ENCODE results near the gene ARL10. TPM values are rescaled to one million over a fixed set of nuclear protein-coding genes. Genes with fewer than 3 reads are reported as not detected.

Gene ARL10
- total RNA-seq, 1 donor from 2014 or later, result 6.5 TPM

- intact Hi-C loops (cut with micrococcal nuclease), result loop anchor here (1.0 to 10.0 kb wide), 5 partner anchors 27 to 181 kb away; partner anchors contain the start of genes FAF2, HIGD2A, NOP16 and RNF44
Observed at GRCh38 chr5:176361437-176362232, 3.7 kb upstream of the ARL10 start, which contains the start of gene KIAA1191. Gene KIAA1191 (minus strand): TSS chr5:176361764. CDS start chr5:176359508, 2,256 bp downstream.

GRCh38 chr5:176362233-176362490, 3.1 kb upstream of the ARL10 start:
- intact Hi-C loops (cut with micrococcal nuclease), result loop anchor here (5.0 to 10.0 kb wide), 2 partner anchors 85 to 127 kb away; partner anchors contain the start of genes FAF2 and SIMC1

GRCh38 chr5:176364765-176365350, 429 bp upstream of the ARL10 start:
- intact Hi-C loops (cut with micrococcal nuclease), result loop anchor here (1.0 to 10.0 kb wide), 3 partner anchors 24 to 130 kb away; partner anchors contain the start of genes FAF2 and SIMC1

- intact Hi-C loops (cut with micrococcal nuclease), result loop anchor here (10.0 kb wide), 1 partner anchor 132 kb away; the partner anchor contains the start of gene SIMC1
Observed at GRCh38 chr5:176366232-176366894, 1.1 kb downstream of the ARL10 start.

GRCh38 chr5:176368726-176369125, 3.4 kb downstream of the ARL10 start:
- intact Hi-C loops (cut with micrococcal nuclease), result loop anchor here (10.0 kb wide), 1 partner anchor 134 kb away; the partner anchor contains the start of gene SIMC1

GRCh38 chr5:176369934-176370711, 4.8 kb downstream of the ARL10 start:
- intact Hi-C loops (cut with micrococcal nuclease), result loop anchor here (10.0 kb wide), 1 partner anchor 135 kb away; the partner anchor contains the start of gene SIMC1

GRCh38 chr5:176371621-176372539, 6.6 kb downstream of the ARL10 start:
- intact Hi-C loops (cut with micrococcal nuclease), result no loop called here

GRCh38 chr5:176373100-176373818, 8.0 kb downstream of the ARL10 start:
- intact Hi-C loops (cut with micrococcal nuclease), result no loop called here

GRCh38 chr5:176379881-176380280, 14.6 kb downstream of the ARL10 start:
- intact Hi-C loops (cut with micrococcal nuclease), result no loop called here

GRCh38 chr5:176381423-176381822, 16.1 kb downstream of the ARL10 start:
- intact Hi-C loops (cut with micrococcal nuclease), result no loop called here

- intact Hi-C loops (cut with micrococcal nuclease), result no loop called here
Observed at GRCh38 chr5:176381979-176382378, 16.7 kb downstream of the ARL10 start.

GRCh38 chr5:176382721-176383120, 17.4 kb downstream of the ARL10 start:
- intact Hi-C loops (cut with micrococcal nuclease), result no loop called here

GRCh38 chr5:176383248-176383905, 18.1 kb downstream of the ARL10 start:
- intact Hi-C loops (cut with micrococcal nuclease), result no loop called here

GRCh38 chr5:176383961-176384360, 18.7 kb downstream of the ARL10 start:
- intact Hi-C loops (cut with micrococcal nuclease), result no loop called here

- intact Hi-C loops (cut with micrococcal nuclease), result no loop called here
Observed at GRCh38 chr5:176384366-176384930, 19.2 kb downstream of the ARL10 start.

GRCh38 chr5:176384991-176385390, 19.7 kb downstream of the ARL10 start:
- intact Hi-C loops (cut with micrococcal nuclease), result no loop called here

GRCh38 chr5:176386491-176386890, 21.2 kb downstream of the ARL10 start:
- intact Hi-C loops (cut with micrococcal nuclease), result no loop called here

- intact Hi-C loops (cut with micrococcal nuclease), result no loop called here
Observed at GRCh38 chr5:176387384-176387925, 22.2 kb downstream of the ARL10 start.
